NB4 (cell line): ENCODE measurements around the gene FAM185A.
"Not testable (repeated sequence)": the region's sequence is repeated elsewhere in the genome, so short reads cannot be mapped to it uniquely, and the experiment has no call there.

Experiments used
- DNase-seq: peaks from one replicate; pipeline ENCODE4 v3.0.0; 2010; ENCODE audit warnings: low read depth
- H3K4me3 ChIP-seq: one replicate; pipeline ENCODE4 v1.5.1; 2011; ENCODE audit warnings: mild to moderate bottlenecking, low read depth, low read length, moderate library complexity
- CTCF ChIP-seq: IDR thresholded peaks from one replicate; pipeline ENCODE4 v1.5.1; 2012; ENCODE audit warnings: low read depth, low read length
- MAX ChIP-seq: IDR thresholded peaks from 2 replicates; pipeline ENCODE4 v1.6.1; 2011; ENCODE audit warnings: low read depth, low read length
- MYC ChIP-seq: IDR thresholded peaks from 2 replicates; pipeline ENCODE4 v1.6.1; 2011; ENCODE audit warnings: low read depth, low read length
- POLR2A ChIP-seq: IDR thresholded peaks from 2 replicates; pipeline ENCODE4 v1.6.1; 2011; ENCODE audit warnings: mild to moderate bottlenecking; ENCODE audit not compliant: insufficient read length; ENCODE audit errors: extremely low read depth

Gene FAM185A

DNA sequence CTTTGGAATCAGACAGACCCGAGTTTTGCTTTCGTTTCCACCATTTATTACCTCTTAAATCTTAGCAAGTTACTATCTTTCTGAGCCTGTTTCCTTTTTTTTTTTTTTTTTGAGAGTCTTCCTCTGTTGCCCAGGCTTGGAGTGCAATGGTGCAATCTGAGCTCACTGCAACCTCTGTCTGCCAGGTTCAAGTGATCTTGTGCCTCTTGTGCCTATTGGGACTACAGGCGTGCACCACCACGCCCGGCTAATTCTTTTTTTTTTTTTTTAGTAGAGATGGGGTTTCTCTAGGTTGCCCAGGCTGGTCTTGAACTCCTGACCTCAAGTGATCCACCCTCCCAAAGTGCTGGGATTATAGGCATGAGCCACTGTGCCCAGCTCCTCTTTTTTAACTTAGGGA is 84.5 kb downstream of the FAM185A start:
- DNase-seq: no peak
- no peak for TF ChIP-seq CTCF
- TF ChIP-seq MAX: no peak
- no peak for TF ChIP-seq POLR2A
- no peak for TF ChIP-seq MYC
- H3K4me3 ChIP-seq: no peak overlapping the region

DNA sequence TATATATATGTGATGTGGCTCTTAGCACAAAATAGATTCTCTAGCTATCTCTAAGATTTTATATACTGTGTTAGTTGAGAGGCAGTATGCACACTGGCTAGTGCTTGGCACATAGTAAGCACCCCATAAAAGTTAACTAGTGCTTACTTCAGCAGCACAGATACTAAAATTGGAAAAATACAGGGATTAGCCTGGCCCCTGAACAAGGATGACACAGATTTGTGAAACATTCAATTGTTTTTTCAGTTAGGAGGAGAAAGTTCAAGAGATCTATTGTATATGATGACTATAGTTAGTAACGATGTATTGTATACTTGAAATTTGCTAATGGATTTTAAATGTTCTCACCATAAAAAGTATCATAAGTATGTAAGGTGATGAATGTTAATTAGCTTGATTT is 85.7 kb downstream of the FAM185A start:
- H3K4me3 ChIP-seq: no peak overlapping the region
- TF ChIP-seq MAX (no peak), CTCF (no peak), POLR2A (no peak), MYC (no peak)
- DNase-seq: no peak

DNA sequence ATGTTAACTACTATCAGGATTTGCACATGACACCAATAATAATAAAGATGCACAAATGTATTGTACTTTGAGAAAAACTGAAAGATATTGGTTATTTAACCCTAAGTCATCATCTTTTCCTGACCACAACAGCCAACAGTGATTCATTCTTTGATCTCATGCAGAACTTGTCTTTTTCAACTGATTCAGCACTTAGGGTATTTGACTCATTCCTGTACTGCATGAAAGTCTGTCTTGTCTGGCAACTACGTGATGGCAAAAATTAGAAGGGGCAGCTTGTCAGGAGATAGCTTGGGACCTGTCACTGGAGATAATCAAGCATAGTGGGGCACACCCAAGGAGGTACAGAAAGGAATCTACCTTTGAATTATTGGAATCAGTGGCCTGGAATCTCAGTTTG is 86.2 kb downstream of the FAM185A start:
- TF ChIP-seq POLR2A (no peak), CTCF (no peak), MYC (no peak), MAX (no peak)
- H3K4me3 ChIP-seq: no peak overlapping the region
- peak; percentile 21 for DNase-seq

DNA sequence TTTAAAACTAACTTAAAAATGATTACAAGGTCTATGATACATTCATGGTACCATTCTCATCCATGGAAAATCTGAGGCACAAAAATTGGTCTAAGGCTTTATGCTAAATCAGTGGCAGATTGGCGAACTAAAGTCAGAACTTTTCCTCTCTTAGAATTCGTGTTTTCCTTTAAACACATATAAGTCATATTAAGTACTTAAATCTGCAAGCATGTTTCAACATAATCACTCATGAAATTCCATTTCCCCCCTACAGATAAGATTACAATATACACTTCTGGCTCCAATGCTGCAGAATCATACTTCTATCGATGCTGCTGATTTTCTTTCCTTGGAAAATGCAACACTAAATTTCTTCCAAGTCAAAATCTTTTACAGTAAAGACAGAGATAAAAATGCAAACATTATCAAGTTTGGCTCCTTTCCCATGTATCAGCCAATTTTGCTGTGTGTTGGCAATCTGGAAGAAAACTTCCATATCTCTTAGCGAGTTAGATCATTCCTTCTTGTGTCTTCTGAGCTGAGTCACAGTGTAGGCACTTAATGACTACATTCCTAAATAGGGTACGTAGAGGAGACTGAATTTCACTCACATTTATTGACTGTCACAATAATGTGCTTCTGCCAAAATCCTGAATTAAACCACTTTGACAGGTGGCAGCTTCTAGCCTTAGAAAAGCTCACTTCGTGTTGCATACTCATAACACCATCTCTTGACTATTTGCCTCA is 87.6 kb downstream of the FAM185A start:
- H3K4me3 ChIP-seq: no peak overlapping the region
- DNase-seq: no peak

DNA sequence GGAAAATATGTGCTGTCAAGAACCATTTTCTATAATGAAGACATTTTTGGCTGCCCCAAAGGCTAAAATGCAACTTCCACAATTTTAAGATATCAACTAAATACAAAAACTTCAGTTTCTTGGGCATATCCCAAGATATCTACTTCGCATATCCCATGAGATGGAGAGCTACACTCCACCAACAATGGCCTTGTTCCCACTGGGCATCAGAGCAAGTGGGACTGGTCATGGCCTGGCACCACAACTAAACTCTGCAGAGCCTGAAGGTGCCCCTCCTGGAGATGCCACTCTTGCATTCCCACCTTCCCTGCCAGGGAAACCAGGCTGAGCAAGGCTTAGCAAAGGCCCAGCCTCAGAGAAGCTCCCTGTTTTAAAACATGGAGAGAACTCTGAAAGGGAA is 88.2 kb downstream of the FAM185A start:
- no peak for DNase-seq
- TF ChIP-seq POLR2A (no peak), MYC (no peak), MAX (no peak), CTCF (no peak)
- no peak overlapping the region for H3K4me3 ChIP-seq

More for the DNA sequence above, 87.6 kb downstream of the FAM185A start:
- TF ChIP-seq CTCF: no peak

GRCh38 chr7:102837802-102838201 is 89.0 kb downstream of the FAM185A start:
- no peak overlapping the region for H3K4me3 ChIP-seq
- DNase-seq: no peak
- TF ChIP-seq POLR2A: no peak
- TF ChIP-seq MYC: no peak
- no peak for TF ChIP-seq MAX
- no peak for TF ChIP-seq CTCF

DNA sequence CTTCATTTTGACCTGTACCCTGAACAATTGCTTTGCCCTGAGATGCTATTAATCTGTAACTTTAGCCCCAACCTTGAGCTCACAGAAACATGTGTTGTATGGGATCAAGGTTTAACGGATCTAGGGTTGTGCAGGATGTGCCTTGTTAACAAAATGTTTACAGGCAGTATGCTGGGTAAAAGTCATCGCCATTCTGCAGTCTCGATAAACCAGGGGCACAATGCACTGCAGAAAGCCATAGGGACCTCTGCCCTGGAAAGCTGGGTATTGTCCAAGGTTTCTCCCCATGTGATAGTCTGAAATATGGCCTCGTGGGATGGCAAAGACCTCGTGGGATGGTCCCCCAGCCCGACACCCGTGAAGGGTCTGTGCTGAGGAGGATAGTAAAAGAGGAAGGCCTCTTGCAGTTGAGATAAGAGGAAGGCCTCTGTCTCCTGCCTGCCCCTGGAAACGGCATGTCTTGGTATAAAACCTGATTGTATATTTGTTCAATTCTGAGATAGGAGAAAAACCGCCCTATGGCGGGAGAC is 89.8 kb downstream of the FAM185A start:
- not testable (repeated sequence) for H3K4me3 ChIP-seq, DNase-seq
